Mucosa of stomach (tissue), 1 donor: ENCODE results near the gene KSR2.

ENCODE experiments used
- H3K27me3 ChIP-seq: one replicate; pipeline ENCODE4 v1.7.0; 2013; ENCODE audit warnings: mild to moderate bottlenecking, low read length; ENCODE audit not compliant: control insufficient read depth, insufficient read depth
- H3K36me3 ChIP-seq: one replicate; pipeline ENCODE4 v1.7.0; 2013; ENCODE audit warnings: low read length; ENCODE audit not compliant: control insufficient read depth, insufficient read depth
- H3K4me1 ChIP-seq: one replicate; pipeline ENCODE4 v1.7.0; 2013; ENCODE audit warnings: mild to moderate bottlenecking, low read length; ENCODE audit not compliant: control insufficient read depth, insufficient read depth
- H3K4me3 ChIP-seq: one replicate; pipeline ENCODE4 v1.7.0; 2013; ENCODE audit warnings: low read length
- H3K9ac ChIP-seq: one replicate; pipeline ENCODE4 v1.7.0; 2013; ENCODE audit warnings: mild to moderate bottlenecking, low read length, moderate library complexity
- H3K9me3 ChIP-seq: one replicate; pipeline ENCODE4 v1.7.0; 2013; ENCODE audit warnings: mild to moderate bottlenecking, low read length, moderate library complexity; ENCODE audit not compliant: control insufficient read depth
- donor health status: Pancreatic carcinoma.

KSR2 gene

DNA sequence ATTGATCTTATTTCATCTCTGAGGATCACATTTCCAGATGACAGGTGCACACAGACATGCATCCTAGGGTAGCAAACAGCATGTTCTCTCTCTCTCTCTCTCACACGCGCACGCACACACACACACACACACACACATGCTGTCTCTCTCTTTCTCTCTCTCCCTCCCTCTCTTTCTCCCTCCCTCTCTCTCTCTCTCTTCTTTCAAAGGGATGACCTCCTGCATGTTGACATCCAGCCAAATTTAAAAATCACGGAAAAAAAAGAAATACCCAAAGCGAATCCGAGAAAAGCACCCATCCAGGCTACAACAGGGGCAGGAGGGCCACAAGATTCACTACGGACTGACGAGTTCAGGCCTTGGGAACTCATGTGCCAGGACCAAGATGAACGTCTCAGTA is 2.3 kb downstream of the KSR2 start:
- H3K4me1 ChIP-seq = peaks cover 6% of the 10 kb centered on the region
- H3K27me3 ChIP-seq = peaks cover 11% of the 10 kb centered on the region
- no peaks in the 10 kb centered on the region for H3K36me3 ChIP-seq
- H3K4me3 ChIP-seq = no peak overlapping the region
- H3K9ac ChIP-seq = no peak overlapping the region
- peaks cover 5% of the 10 kb centered on the region for H3K9me3 ChIP-seq

DNA sequence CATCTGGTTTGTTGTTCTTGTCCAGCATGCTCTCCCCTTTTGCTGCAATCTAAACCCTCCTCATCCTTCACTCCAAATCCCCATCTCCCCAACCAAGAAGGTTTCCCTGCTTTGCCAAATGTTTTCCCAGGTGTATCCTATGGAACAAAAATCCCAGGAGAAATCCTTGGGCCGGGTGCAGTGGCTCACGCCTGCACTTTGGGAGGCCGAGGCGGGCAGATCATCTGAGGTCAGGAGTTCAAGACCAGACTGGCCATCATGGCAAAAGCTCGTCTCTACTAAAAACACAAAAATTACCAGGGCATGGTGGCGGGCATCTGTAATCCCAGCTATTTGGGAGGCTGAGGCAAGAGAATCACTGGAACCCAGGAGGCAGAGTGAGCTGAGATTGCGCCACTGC is 5.0 kb downstream of the KSR2 start:
- no peak overlapping the region for H3K9ac ChIP-seq
- H3K4me1 ChIP-seq = peaks cover 6% of the 10 kb centered on the region
- H3K27me3 ChIP-seq = peaks cover 11% of the 10 kb centered on the region
- H3K9me3 ChIP-seq = no peaks in the 10 kb centered on the region
- no peaks in the 10 kb centered on the region for H3K36me3 ChIP-seq
- H3K4me3 ChIP-seq = no peak overlapping the region

DNA sequence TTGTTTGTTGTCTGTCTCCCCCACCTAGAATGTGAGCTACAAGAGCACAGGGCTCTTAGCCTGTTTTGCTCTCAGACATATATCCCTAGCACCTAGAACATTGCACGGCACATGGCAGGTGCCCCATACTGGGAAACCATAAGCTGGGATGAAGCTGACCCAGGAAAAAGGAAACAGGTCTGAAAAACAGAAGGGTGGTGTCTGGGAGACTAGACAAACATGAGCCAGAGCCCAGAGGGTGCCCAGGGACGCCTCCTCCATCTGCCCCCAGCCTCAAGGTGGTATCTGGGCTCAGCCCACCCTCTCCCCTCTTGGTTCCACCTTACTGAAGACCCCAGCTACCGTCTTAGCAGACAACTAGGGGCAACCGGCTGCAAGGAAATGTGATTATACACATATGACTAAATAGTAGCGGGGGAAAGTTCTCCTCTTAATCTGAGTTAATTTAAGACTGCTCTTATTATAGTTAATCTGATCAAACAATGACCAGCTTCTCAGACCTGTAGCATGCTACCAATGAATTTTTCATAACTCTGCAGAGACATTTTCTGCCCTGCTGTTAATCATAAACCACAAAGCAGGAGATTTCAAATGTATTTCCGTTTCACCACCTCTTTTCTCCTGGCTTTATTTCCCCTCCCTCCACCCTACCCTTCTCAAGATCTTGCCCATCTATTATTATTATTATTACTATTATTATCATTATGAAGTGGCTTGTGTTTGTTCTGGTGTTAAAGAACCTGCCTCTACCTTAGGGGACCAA is 31.9 kb downstream of the KSR2 start:
- Histone ChIP-seq H3K27me3 (no peaks in the 10 kb centered on the region), H3K9me3 (no peaks in the 10 kb centered on the region), H3K4me1 (no peaks in the 10 kb centered on the region), H3K4me3 (no peak overlapping the region), H3K9ac (no peak overlapping the region), H3K36me3 (no peaks in the 10 kb centered on the region)

DNA sequence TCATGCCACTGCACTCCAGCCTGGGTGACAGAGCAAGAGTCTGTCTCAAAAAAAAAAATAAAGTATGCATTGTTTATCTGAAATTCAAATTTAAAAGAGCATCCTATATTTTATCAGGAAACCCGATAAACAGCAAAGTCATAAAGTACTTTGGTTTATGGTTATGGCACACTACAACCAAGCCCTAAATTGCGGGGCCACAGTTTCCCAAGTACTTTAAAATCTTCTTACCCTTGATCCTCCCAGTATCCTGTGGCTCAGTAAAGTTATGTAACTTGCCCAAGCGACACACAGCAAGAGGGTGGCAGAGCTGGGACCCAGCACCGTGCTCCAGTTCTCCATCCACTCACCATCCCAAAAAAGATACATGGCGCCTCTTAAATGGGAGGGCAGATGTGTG is 35.2 kb downstream of the KSR2 start:
- H3K4me3 ChIP-seq = no peak overlapping the region
- no peaks in the 10 kb centered on the region for H3K4me1 ChIP-seq
- H3K36me3 ChIP-seq = no peaks in the 10 kb centered on the region
- H3K9me3 ChIP-seq = no peaks in the 10 kb centered on the region
- no peak overlapping the region for H3K9ac ChIP-seq
- H3K27me3 ChIP-seq = no peaks in the 10 kb centered on the region

DNA sequence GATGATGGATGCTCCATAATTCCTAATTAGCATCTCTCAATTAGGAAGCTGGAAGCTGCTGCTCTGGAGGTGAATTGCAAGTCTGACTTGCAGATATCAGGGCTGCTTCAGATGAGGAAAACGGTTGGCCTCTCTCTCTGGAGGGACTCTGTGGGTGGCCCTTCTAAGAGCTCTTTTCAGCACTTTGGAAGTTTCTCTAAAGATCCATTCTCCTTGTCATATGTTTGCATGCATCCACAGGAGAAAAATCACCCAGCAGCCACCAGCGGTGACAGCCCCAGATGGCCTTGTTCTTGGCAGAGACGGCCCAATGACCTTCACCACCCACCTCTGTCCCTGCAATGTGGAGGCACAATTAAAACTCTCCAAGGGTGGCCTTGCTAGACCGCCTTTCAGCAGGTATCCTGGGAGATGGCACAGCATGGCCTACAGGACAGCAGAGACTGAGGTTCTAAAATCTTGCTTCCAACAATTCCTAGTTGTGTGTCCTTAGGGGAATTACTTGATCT is 42.3 kb downstream of the KSR2 start:
- H3K4me3 ChIP-seq = no peak overlapping the region
- H3K36me3 ChIP-seq = no peaks in the 10 kb centered on the region
- H3K9me3 ChIP-seq = no peaks in the 10 kb centered on the region
- H3K27me3 ChIP-seq = no peaks in the 10 kb centered on the region
- no peaks in the 10 kb centered on the region for H3K4me1 ChIP-seq
- no peak overlapping the region for H3K9ac ChIP-seq

DNA sequence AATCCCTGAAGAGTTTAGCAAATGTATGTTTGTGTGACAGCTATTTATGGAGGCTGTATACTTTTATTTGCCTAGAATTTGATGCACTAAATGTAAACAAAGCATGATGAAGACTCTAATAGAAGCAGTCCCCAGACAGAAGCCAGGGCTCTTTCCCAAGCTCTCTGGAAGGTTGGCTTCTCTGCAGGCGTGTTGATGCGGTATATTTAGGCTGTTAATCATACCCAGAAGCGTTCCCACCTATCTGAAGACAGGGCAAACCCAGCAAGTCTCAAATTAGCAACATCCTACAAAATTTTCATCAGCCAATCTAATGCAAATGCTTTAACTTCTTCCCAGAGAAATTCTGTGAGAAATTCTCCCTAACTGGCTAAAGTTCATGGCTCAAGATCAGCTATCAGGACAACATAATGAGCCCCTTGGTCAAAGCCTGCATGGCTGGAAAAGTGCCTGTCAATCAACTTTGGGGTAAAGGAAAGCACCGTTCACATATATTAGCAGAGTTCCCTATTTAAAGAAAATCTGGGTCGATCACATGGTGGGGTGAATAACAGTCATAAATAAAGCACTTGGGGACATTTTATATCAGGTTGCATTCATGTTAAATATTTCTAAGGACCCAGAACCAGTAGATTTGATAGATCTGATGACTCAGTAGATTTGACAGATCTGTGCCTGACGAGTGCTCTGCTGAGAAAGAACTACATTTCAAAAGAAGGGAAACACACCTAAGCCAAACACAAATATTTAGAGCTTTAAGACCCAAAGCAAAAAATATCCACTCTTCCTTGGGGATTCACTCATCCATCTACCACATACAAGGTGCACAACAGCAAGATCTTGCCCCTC is 46.6 kb downstream of the KSR2 start:
- H3K36me3 ChIP-seq = no peaks in the 10 kb centered on the region
- H3K9ac ChIP-seq = no peak overlapping the region
- no peaks in the 10 kb centered on the region for H3K27me3 ChIP-seq
- H3K4me3 ChIP-seq = no peak overlapping the region
- H3K4me1 ChIP-seq = no peaks in the 10 kb centered on the region
- H3K9me3 ChIP-seq = no peaks in the 10 kb centered on the region

DNA sequence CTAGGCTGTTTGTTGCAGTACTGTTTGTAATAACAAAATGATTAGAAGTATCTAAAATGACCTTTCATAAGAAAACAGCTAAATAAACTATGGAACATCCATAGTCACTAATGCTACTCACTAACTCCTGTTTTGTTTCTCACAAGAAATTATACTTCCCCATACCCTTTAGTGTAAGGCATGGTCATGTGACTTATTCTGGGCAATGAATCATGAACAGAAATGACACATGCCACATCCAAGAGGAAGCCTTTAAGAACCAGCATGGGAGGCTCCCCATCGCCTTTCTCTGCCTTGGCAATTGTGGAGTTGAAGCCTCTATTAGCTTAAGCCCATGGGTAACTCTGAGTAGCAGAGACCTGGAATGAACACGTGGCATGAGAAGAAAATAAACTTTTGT is 49.3 kb downstream of the KSR2 start:
- no peaks in the 10 kb centered on the region for H3K9me3 ChIP-seq
- H3K9ac ChIP-seq = no peak overlapping the region
- H3K4me3 ChIP-seq = no peak overlapping the region
- no peaks in the 10 kb centered on the region for H3K4me1 ChIP-seq
- H3K36me3 ChIP-seq = no peaks in the 10 kb centered on the region
- H3K27me3 ChIP-seq = no peaks in the 10 kb centered on the region

DNA sequence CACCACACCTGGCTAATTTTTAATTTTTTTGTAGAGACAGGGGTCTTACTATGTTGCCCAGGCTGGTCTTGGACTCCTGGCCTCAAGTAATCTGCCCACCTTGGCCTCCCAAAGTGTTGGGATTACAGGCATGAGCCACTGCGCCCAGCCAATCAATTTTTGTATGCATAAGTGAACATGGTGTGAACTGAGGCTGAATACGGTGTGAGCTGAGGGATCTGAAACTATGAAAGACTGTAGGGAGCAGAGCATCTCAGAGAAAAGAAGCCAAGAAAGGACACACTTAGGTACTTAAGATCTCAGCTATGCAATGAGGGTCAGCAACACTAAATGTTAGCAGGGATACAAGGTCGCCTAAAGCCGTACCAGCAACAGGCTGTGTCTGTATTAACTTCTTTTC is 54.1 kb downstream of the KSR2 start:
- no peaks in the 10 kb centered on the region for H3K4me1 ChIP-seq
- H3K4me3 ChIP-seq = no peak overlapping the region
- H3K9me3 ChIP-seq = no peaks in the 10 kb centered on the region
- H3K9ac ChIP-seq = no peak overlapping the region
- H3K27me3 ChIP-seq = no peaks in the 10 kb centered on the region
- no peaks in the 10 kb centered on the region for H3K36me3 ChIP-seq

DNA sequence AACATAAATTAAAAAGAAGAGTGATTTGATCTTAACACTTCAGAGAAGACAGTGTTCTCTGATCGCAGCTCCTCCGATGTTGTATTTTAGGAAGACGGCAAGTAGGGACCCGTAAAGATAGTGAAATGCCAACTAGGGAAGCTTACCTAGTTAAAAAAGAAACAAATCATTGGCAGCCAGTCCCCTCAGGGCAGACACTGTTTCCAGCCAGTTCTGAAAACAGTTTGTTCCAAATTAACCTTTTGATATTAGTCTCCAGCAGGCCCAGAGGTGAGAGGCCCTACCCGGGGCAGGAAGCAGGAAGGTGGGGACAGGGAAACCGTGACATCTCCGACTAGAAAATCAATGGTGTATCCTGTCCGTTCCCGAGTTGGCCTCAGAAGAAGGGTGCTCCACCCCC is 56.0 kb downstream of the KSR2 start:
- Histone ChIP-seq H3K4me1 (no peaks in the 10 kb centered on the region), H3K4me3 (no peak overlapping the region), H3K9me3 (no peaks in the 10 kb centered on the region), H3K36me3 (no peaks in the 10 kb centered on the region), H3K9ac (no peak overlapping the region), H3K27me3 (no peaks in the 10 kb centered on the region)

DNA sequence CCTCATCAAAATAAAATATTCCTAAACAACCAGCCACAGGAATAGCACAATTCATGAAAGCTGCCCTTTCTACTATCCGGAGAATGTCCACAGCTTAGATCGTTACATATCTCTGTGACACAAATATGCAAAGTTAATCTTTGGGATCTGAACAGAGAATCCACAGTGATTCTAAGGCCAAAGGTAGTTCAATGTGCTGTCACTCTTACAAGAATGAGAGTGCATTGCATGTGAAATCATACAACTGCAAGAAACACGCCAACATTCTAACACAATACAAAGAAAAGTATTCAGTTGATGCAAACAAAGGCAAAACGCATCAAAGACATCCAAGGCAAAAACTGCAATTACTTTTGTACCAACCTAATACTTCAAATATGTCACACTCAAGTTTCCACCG is 60.4 kb downstream of the KSR2 start:
- Histone ChIP-seq H3K27me3 (no peaks in the 10 kb centered on the region), H3K9ac (no peak overlapping the region), H3K36me3 (no peaks in the 10 kb centered on the region), H3K4me1 (no peaks in the 10 kb centered on the region), H3K9me3 (no peaks in the 10 kb centered on the region), H3K4me3 (no peak overlapping the region)

DNA sequence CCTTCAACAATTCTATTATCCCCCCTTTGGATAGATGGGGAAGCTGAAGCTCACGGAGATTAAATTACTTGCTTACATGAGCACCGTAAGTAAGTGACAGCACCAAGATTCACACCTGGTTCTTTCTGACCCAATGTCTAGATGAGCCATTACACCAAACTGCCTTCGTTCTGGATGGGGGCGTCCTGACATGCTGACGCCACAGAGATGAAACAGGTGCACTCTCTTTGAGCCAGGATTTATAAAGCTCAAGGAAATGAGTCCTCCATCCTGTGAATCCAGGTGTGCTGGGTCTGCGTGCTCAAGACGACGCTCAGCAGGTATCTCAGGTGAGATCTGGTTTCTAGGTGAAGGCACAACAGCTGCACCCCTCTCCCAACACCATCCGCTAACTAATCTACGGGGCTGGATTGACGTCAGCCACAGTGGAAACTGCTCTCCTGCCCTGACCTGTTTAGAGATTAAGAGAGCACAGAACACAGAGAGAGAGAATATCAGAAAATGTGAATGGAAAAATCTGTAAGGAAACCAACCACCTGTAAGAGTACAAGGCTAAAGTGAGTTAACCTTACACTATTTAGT is 61.6 kb downstream of the KSR2 start:
- Histone ChIP-seq H3K9me3 (no peaks in the 10 kb centered on the region), H3K36me3 (no peaks in the 10 kb centered on the region), H3K4me3 (no peak overlapping the region), H3K27me3 (no peaks in the 10 kb centered on the region), H3K9ac (no peak overlapping the region), H3K4me1 (no peaks in the 10 kb centered on the region)

DNA sequence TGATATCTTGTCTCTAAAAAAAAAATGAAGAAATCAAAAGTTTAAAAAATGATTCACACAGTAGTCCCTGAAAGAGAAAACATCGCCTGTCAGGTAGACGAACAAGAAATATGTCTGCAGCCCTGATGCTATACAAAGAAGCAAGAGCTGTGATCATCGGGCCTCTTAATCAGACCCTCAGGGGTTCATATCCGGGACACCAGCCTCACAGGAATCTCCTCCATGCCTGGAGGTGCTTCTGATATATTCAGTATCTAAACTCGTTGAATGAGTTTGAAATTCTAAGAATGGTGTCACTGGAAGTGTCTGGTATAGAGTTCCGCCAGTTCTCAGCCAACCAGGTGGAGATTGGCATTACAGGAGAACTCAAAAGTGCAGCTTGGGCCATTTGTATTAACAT is 64.7 kb downstream of the KSR2 start:
- no peaks in the 10 kb centered on the region for H3K4me1 ChIP-seq
- H3K27me3 ChIP-seq = no peaks in the 10 kb centered on the region
- H3K9me3 ChIP-seq = no peaks in the 10 kb centered on the region
- no peak overlapping the region for H3K9ac ChIP-seq
- no peaks in the 10 kb centered on the region for H3K36me3 ChIP-seq
- H3K4me3 ChIP-seq = no peak overlapping the region
